GM18517 (cell line): Measurements from ENCODE around the gene SEC31A.
"Not testable (repeated sequence)": the region's sequence is repeated elsewhere in the genome, so short reads cannot be mapped to it uniquely, and the experiment has no call there.

Experiments used
- ATAC-seq: cut with Tn5 transposase; IDR thresholded peaks from one replicate; pipeline ENCODE4 v1.9.1; 2021; ENCODE audit warnings: mild to moderate bottlenecking, moderate library complexity; ENCODE audit not compliant: unreplicated experiment

Gene SEC31A, protein sequence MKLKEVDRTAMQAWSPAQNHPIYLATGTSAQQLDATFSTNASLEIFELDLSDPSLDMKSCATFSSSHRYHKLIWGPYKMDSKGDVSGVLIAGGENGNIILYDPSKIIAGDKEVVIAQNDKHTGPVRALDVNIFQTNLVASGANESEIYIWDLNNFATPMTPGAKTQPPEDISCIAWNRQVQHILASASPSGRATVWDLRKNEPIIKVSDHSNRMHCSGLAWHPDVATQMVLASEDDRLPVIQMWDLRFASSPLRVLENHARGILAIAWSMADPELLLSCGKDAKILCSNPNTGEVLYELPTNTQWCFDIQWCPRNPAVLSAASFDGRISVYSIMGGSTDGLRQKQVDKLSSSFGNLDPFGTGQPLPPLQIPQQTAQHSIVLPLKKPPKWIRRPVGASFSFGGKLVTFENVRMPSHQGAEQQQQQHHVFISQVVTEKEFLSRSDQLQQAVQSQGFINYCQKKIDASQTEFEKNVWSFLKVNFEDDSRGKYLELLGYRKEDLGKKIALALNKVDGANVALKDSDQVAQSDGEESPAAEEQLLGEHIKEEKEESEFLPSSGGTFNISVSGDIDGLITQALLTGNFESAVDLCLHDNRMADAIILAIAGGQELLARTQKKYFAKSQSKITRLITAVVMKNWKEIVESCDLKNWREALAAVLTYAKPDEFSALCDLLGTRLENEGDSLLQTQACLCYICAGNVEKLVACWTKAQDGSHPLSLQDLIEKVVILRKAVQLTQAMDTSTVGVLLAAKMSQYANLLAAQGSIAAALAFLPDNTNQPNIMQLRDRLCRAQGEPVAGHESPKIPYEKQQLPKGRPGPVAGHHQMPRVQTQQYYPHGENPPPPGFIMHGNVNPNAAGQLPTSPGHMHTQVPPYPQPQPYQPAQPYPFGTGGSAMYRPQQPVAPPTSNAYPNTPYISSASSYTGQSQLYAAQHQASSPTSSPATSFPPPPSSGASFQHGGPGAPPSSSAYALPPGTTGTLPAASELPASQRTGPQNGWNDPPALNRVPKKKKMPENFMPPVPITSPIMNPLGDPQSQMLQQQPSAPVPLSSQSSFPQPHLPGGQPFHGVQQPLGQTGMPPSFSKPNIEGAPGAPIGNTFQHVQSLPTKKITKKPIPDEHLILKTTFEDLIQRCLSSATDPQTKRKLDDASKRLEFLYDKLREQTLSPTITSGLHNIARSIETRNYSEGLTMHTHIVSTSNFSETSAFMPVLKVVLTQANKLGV

DNA sequence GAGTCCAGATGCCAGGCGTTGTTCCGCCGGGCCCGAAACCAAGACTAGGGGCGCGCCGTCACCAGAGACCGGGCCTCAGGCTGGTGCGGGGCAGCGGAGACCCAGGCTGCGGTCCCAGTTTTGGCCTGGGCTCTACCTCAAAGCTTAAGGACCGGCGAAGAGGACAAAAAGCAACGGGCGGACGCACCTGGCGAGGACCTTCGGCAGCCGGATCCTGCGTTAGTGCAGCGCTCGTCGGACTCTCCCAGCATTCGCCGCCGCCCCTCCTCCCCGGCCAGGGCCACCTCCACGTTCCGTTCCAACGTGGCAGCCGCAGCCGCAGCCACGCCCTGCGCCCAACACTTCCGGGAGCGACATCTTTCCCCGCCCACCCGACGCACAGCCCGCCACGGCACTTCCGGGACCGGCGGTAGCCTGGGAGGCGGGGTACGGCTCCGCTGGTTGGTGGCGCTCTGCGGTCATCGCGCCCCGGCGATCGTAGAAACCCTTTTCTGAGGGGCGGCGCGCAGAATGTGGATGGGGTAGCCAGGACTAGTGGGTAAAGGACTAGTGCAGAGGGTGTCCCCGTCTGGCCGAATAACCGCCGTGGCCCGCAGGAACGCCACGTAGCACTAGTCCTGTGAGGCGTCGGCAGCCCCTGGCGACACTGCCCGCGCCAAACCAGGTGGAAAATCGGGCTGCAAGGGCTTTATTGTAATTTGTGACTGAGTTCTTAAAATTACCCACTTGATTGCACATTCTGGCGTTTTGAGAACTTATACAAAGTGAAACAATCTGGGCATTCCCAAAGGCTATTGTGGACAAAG, at the start of gene SEC31A:
Gene SEC31A, minus strand, starts transcription at position 253 of the 806 bp plus-strand sequence. CDS start 9,217 bp downstream, outside the sequence.
- peak; percentile 84 for ATAC-seq

DNA sequence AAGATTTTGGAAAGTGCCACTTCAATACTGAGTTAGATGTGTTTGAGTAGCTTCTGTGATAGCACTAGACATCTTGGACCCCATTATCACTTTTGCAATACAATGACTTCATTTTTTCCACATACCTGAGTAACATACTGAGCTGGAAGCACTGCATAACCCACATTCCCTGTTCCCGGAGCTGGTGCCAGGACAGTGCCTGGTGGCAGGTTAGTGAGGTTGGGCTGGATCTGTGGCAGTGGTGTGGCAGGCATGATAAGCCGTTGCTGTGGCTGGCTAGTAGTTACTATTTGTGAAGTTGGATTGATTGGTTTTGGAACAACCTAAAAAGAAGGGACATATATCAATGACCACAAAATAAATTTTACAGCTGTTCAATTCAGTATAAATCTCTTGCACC, 48.5 kb upstream of the SEC31A start:
- ATAC-seq, result no peak

DNA sequence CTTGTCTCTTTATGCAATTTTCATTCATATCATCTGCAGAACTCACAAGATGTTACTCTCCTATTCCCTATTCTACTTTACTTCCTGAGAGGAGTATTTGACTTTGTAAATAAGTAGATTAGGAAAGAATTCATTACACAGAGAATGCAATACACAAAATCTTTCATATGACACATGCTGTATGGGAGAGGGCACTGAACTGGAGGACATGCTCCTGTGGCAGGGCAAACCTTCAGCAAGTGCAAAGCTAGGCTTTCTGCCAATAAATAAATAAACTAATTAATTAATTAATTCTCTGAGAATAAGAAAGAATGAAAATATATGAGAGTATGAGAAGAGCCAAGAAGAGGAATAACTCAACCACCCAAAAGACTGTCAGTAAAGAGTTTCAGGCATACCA, 43.5 kb upstream of the SEC31A start:
- ATAC-seq, result no peak

DNA sequence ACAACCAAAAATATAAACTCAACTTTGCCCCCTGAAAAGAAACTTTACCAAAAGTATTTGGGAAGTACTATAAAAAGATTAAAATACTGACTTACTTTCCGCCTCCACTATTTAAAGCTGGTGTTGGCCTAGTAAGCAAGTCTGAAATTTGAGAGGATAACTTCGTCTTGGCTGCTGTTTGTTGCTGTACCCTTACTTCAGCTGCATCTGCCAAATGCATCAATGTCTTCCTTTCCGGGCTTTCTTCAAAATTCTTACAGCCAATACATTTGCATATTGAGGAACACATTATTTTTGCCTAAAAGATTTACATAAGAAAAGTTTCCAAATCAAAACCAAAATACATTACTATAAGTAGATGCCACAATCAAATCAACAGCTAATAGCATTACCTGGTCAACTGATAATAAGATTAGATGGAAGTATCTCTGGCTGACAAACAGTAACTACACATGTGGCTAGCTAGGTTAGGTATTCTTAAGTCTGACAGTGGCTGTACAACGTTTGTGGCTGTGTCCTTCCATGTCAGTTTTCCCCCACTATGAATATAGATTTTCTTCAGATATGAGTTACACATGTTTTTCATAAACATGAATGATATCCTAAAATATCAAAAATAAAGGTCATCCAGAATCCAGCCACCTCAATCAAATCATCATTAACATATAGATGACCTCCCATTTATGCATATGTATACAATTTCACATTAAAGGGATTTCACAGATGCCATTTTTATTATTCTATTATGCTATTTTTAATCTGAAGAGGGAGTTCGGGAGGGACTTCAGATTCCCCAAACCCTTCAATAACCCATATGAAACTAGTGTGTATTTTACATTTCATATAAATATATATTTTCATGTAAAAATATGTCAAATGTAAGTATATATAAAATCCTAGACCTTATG, 40.1 kb upstream of the SEC31A start:
- no peak for ATAC-seq

DNA sequence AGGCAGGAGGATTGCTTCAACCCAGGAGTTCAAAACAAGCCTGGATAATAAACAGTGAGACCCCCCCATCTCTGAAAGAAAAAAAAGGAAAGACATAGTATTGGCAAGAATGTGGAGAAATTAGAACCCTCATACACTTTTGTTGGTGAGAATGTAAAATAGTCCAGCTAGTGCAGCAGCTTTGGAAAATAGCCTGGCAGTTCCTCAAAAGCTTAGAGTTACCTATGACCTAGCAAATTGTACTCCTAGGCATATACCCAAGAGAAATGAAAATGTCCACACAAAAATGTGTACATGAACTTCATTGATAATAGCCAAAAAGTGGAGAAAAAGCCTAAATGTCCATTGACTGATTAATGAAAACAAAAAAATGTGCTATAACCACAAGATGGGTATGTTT, 30.8 kb upstream of the SEC31A start:
- no peak for ATAC-seq

DNA sequence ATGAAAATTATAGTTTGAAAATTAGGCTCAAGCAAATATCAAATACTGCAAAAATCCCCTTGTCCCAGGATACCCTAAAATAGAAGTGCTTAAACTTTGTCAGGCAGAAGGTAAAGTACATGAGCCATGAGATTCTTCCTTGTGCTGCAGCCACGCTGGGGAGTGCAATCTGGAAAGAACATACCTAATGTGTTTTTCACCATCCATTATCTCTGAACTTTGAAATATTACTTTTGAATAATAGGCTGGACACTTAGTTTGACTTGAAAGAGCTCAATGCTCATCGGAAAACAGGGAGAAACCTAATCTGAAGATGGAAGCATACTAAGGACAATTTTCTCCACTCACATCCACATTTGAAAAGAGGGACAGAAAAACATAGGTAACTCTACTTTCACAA, 28.4 kb upstream of the SEC31A start:
- no peak for ATAC-seq

DNA sequence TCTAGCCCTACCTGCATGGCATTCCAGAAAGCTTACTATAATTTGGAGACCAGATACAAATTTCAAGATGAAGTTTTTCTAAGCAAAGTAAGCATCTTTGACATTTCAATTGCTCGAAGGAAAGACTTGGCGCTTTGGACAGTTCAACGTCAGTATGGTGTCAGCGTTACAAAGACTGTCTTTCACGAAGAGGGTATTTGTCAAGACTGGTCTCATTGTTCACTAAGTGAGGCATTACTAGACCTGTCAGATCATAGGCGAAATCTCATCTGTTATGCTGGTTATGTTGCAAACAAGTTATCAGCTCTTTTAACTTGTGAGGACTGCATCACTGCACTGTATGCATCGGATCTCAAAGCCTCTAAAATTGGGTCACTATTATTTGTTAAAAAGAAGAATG, 27.1 kb upstream of the SEC31A start:
- ATAC-seq, result no peak

DNA sequence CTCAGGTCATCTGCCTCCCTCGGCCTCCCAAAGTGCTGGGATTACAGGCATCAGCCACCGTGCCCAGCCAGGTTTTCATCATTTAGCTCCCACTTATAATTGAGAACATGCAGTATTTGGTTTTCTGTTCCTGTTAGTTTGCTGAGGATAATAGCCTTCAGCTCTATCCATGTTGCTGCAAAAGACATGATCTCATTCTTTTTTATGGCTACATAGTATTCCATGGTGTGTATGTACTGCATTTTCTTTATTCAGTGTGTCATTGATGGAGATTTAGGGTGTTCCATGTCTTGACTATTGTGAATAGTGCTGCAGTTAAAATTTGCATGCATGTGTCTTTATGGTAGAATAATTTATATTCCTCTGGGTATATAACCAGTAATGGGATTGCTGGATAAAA, 23.0 kb upstream of the SEC31A start:
- ATAC-seq, result not testable (repeated sequence)

DNA sequence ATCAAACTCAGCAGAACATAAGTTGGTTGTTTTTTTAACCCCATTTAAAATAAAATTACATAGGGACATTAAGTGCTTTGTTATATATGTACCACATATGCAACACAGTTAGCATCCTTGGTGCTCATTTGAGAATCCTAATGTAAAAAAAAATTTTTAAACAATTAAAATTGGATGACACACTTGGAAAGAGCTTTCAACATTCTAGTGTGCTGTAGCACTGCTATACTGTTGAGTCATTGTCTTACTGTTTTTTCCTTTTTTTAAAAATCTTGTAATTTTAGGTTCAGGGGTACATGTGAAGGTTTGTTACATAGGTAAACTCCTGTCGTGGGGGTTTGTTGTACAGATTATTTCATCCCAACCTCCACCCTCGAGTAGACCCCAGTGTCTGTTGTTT, 22.4 kb upstream of the SEC31A start:
- no peak for ATAC-seq

DNA sequence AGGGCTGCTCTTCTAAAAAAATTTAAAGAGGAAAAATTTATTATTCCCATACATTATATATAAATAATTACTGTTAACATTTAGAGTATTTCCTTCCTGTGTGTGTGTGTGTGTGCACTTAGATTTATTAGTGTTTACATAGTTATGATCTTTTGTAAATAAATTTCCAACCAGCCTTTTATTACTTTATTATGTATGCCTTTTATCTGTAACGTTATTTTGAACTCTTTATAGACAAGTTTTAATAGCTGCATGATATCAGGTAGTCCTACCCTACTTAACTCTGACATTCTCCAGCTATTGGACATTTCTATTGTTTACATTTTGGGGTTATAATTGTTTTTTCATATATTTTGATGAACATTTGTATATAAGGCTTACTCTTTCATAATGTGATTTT, 18.4 kb upstream of the SEC31A start:
- no peak for ATAC-seq

DNA sequence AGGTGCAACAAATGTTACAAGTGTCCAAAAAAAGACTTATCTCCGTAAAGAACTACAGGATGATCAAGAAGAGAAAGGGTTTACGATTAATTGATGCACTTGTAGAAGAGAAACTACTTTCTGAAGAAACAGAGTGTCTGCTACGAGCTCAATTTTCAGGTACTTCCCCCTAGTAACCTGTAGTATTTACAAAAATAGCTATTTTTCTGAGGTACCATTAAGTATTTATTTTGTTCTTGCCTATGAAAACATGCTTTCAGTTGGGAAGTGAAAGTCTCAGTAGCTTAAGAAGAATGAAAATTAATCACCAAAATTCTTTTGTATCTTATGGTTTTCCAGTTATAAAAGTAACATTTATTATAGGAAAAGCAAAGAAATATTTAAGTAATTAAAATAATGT, 15.5 kb upstream of the SEC31A start:
- peak; percentile 39 for ATAC-seq

DNA sequence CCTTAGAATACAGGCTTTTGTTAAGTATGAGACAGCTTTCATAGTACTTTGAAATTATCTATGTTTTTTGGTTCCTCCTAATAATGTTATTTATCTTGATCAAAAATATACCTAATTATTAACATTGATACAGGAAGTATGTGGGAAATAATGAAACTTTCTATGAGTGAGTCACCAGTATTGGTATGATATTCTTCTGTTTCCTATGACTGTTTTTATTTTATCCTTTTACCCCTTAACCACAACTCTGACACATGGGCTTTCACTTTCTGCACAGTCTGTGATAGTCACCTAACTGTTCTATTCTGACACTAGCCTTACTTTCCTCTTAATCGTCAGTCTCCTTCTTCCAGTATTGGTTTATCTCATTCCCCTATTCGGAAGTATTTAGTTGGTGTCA, 14.3 kb upstream of the SEC31A start:
- peak; percentile 72 for ATAC-seq

DNA sequence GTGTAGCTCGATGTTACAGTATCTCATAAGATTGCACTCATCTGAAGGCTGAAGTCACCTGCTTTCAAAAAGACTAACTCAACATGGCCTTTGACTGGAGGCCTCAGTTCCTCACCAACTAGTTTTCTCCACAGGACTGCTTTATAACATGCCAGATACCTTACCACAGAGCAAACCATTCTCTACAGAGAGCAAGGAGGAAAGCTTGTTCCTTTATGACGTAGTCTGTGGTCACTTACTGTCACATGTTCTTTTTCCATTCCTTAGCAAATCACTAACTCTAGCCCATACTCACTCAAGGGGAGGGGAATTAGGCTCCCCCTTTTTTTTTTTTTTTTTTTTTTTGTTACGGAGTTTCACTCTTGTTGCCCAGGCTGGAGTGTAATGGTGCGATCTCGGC, 12.8 kb upstream of the SEC31A start:
- ATAC-seq, result no peak

DNA sequence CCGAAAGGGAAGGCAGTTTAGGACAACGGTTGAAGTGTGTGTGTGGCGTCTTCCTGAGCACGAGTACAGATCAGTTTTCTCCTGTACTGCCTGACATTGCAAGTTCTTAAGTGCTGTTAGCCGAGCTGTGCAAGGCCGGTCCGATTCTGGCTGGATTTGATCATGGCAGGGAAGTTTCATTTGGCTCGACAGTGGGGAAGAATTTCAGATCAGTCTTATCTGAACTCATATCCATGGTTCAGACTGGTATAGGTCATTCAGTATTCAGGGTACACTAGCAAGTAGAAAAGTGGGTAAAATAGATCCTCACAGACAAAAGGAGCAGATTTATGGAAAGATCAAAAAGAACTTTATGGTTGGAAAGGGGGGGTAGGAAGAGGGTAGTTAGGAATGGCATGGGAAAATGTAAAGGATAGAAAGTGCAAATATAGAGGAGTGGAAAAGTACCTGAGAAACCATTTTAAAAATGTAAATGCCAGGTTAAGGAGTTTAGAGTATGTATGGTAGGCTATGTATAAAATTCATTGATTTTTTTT, 10.3 kb upstream of the SEC31A start:
- ATAC-seq, result no peak

DNA sequence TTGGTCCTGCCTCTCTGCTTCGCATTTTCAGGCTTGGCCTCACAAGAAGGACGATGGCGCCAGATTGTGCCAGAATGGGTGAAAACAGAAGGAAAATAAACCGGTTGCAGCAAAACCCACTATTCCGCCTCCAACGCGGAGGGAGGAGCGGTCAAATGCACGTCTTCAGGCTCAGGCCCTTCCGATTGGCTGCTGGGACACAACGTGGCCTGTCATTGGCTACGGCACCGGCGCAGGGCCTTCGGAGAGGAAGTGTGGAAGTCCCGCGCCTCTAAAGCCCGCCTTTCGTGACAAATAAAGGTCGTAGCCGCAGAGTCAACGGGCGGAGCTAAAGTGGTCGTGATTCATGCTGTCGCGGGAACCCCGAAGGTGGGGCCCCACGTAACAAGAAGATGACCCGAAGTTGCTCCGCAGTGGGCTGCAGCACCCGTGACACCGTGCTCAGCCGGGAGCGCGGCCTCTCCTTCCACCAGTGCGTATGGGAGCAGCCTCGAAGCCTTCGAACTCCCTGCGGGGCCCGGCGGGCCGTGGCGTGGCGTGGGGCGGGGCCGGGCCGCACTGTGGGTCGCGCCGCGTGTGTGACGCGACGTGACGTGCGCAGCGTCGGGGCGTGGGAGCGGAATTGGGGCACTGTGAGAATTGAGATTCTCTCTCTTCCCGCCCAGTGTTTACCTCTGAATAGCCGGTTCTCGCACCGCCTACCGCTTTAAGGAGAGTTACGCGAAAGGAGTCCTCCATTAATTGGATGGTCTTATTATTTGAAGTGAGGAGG, 9.6 kb upstream of the SEC31A start, which contains the start of gene THAP9:
Gene THAP9, plus strand, starts transcription at position 325 of the 772 bp plus-strand sequence. Its CDS starts 68 bp downstream, at position 393.
- peak; percentile 81 for ATAC-seq

DNA sequence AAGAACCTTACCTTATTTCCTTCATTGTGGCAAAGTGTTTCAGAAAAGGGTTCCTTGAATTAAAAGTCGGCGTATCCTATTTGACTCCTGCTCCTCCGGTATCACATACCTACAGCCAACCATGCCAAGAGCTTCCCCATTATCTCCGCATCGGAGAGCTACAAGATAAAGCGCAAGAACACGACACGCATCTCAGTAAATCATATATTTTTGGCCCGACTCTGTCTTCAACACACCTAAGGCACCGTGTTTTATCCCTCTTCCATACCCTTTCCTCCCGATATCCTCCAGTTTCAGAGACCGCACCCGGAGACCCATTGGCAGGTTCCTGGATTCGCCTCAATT, 9.1 kb upstream of the SEC31A start:
- ATAC-seq, result peak; percentile 2

DNA sequence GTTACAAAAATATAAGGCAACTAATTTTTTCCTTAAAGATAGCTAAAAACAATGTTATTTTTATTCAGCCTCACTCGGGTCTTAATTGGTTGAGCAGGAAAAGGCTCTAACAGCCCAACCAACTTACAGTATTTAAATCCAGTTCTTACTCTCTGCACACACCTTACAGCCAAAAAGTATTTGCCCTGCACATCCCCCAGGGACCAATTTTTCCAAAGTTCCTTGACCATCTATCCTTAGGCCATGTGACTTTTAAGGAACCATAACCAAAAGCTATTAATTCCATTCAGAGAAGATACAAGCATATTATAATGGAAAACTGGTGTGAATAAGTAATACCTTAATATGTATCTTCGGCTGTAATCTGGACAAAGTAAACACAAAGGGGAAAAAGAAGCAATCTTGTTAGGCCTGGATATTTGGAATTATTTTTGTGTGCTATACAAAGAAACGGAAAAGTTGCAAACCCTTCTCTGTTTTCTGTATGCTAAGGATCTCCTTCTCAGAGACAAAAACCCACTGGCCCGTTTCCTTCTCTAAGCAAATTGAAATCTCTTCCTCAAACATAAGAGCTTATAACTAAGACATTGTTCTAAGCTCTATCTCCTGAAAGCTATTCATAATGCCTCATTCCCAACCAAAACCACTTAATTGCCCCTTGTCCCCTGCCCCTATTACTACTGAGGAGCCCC, 8.6 kb upstream of the SEC31A start:
- no peak for ATAC-seq
